Ishikawa (cell line): Measurements from ENCODE around the gene RNF212B.

Experiments used
- CEBPB ChIP-seq: IDR thresholded peaks from 2 replicates; pipeline ENCODE4 v1.6.1; 2012
- CREB1 ChIP-seq: IDR thresholded peaks from 2 replicates; pipeline ENCODE4 v1.6.1; 2012; ENCODE audit warnings: low read depth
- YY1 ChIP-seq: IDR thresholded peaks from 2 replicates; pipeline ENCODE4 v1.6.1; 2012; ENCODE audit warnings: low read depth

DNA sequence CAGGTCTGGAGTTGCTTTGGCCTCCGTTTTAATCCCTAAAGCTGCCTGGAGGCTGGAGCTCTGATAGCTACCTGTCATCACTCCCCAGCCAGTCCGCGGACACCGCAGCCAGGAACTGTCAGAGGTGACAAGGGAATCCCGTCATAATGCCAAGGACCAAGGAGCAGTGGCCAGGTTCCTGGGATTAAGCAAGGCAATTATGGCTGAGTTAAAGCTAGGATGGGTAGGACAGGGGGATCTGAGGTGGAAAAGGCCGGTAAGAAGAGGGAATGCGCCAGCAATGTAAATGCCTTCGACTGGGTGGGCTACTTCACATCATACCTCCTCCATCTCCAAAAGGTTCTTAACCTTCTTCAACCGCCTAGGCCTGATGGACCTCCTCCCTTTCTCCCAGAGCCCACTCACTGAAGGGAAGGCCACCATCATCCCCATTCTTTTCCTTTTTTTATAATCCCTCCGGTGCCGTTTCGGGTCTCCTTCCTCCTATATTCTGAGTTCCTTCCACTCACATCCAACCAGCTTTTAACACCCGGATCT, 63.0 kb downstream of the RNF212B start:
- TF ChIP-seq CREB1: no peak
- no peak for TF ChIP-seq YY1
- no peak for TF ChIP-seq CEBPB
